Astrocyte (in vitro differentiated cells and primary cell): ENCODE data around the gene ABHD12.

Source experiments
- EZH2 ChIP-seq: IDR thresholded peaks from 2 replicates; pipeline ENCODE4 v1.6.1; 2012; ENCODE audit warnings: mild to moderate bottlenecking, low read length, inconsistent platforms; ENCODE audit not compliant: insufficient read depth
- TF ChIP-seq, protein P1 (sequence below): IDR thresholded peaks from 2 replicates; pipeline ENCODE4 v1.5.1; 2011; ENCODE audit warnings: low read depth, mild to moderate bottlenecking, inconsistent platforms, low read length, moderate library complexity; ENCODE audit not compliant: insufficient read depth

DNA sequence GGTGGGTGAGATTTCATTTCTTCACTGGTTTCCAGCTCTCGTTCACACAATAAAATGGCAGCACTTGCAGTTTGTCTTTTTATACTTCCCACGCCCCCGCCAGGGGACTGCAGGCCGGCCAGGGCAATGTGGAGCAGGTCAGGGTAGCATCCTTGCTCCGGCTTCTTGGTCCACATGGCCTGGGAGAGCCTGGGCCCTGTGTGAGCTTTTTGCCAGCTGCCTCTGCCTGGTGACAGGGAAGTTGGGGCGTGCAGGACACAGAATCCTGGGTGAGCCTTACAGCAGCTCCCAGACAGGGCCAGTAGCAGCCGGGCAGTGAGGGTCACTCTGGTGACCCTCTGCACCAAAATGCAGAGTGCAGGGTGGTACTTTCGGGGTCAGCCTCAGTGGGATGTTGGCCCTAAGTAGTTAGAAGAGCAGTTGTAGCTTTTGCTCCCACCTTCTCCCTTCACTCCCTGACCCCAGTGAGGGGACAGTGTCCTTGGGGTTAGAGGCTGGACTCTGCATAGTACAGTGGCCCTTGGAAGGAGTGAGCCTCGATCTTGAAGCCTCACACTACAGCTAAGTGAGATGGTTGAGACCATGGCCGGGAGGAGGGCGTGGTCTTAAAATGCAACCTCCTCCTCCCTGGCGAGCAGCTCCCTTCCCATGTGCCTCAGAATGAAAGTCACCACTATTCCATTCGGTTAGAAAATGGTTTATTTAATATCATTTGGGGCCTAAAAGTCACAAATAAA, 119.0 kb downstream of the ABHD12 start:
- TF ChIP-seq, protein P1, sequence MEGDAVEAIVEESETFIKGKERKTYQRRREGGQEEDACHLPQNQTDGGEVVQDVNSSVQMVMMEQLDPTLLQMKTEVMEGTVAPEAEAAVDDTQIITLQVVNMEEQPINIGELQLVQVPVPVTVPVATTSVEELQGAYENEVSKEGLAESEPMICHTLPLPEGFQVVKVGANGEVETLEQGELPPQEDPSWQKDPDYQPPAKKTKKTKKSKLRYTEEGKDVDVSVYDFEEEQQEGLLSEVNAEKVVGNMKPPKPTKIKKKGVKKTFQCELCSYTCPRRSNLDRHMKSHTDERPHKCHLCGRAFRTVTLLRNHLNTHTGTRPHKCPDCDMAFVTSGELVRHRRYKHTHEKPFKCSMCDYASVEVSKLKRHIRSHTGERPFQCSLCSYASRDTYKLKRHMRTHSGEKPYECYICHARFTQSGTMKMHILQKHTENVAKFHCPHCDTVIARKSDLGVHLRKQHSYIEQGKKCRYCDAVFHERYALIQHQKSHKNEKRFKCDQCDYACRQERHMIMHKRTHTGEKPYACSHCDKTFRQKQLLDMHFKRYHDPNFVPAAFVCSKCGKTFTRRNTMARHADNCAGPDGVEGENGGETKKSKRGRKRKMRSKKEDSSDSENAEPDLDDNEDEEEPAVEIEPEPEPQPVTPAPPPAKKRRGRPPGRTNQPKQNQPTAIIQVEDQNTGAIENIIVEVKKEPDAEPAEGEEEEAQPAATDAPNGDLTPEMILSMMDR: no peak
- no peak for TF ChIP-seq EZH2
